T-helper 9 cell (primary cell): ENCODE measurements around the gene ERC2.

Source experiments
- DNase-seq: peaks from one replicate; pipeline ENCODE4 v3.0.0-alpha.2; 2020

Gene ERC2

DNA sequence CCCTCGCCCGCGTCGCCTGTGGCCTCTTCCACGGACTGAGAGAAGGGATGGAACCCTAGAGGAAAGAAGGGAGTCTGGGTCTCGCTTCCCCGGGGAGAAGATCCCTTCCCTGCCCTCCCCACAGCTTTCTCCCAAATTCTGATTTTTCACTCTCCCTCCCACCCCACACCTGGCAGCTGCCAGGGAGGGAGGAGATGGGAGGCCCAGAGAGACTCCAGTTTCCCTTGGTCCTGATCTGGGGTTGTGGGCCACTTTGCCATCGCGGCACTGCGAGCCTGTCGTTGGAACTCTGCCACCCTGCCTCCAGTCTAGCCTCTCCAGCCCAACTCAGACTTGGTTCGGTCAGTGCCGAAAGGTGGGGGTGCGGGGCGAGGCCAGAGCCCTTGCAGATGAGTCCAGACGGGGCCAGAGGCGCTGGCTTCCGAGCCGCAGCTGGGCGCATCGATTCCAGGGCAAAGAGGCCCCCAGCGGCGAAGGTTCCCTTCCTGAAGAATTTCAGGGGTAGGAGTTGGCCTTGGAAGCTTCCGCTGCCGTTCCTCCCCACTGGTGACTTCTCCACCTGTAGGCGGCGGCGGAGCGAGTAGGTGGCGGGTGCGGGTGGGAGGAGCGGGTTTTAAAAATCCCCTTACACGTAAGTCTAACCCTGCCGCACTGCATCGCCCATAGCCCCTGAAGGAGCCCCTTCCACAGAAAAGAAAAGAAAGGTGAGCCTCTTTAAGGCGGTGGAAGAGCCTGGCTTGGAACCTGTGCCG is 986.3 kb downstream of the ERC2 start:
- DNase-seq: no peak

DNA sequence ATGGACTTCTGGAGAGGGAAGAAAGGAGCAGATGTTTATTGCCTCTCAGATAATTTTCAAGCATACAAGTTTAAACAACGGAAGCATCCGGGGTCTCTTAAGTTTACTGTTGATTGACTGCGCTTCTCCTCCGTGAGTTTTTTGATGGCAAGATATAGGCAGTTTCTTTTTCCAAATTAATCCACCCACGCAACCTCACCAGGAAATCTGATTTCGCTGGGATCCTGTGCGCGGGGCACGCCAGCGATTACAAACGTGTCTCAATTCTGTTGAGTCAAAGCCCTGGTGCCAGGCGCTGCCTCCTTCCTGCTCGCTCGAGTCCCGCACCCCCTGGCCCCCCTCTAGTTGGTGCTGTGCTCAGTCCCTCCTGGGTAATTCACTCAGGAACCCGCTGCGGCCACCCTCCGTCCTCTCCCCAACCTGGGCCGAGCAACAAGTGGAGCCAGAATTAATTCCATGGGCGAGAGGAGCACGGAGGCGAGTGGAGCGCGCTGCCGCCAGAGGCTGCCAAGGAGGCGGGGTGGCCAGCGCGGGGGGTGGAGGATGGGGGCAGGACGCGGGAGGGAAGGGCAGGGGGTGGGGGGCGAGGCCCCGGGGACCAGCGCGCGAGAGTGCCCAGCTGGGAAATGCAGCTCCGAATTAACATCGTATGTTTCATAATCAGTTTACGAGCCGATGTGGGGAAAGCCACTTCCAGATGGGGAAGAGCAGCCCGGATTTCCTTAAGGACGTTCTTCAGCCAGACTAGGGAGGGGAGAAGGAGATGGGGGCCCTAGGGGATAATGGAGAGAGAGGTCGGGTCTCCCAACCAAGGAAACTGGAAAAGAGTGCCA is 987.1 kb downstream of the ERC2 start:
- DNase-seq: no peak

DNA sequence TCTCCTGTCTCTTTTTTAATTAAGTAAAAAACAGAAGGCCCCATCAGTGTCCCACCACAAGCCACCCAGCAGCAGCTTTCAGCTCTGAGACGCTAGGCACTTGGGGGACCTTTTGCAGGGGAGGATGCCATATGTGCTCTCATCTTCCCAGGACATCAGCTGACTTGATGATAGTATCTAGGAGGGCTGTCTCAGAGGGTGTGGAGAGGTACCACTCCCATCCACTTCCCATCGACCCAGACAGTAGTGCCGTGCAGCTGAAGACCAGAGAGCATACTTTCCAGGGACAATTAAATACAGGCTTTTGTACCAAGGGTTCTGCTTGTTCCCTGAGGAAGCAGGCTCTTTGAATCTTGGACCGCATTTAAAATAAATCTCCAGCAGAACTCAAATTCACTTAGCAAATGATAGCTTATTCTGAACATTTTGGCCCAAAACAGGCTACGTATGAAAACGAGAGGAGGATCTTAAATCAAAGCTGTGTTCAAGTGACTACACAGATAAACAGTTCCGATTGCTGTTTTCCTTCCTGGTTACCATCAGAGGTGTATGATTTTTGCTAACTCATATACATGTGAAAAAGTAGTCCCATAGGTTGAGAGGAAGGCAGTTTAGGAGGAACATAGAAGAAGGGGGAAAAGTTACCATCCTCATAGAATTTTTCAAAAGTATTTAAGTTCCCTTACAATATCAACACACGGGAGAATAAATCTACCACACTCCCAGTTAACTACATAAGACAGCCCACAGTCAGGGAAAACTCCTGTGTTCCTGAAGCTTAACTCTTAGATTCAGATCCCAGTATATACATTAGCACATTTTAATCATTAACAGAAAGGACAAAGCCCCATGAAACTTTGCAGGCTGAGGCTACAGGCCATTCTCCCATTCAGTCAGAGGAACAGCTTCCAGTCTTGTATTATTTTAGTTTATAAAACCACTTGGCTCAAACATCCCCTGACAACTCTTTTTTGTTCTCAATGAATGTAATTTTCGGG is 990.7 kb downstream of the ERC2 start:
- DNase-seq: no peak

DNA sequence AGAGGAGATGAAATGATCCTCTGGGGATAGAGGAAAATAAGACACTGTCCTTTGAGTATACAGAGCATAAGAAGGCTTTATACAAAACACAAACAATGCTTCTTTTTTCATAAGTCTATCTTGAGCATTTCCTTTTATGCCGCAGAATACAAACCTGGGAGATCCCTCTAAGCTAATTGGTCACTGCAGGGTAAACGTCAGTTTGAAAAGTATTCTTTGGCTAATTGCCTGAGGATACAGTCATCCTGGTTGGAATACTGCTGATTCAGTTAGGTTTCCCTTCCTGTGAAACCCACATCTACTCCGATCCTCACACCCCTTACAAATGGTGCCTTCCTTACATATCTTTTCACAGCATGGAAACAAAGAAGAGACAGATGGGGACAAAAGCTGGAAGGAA is 991.8 kb downstream of the ERC2 start:
- no peak for DNase-seq

DNA sequence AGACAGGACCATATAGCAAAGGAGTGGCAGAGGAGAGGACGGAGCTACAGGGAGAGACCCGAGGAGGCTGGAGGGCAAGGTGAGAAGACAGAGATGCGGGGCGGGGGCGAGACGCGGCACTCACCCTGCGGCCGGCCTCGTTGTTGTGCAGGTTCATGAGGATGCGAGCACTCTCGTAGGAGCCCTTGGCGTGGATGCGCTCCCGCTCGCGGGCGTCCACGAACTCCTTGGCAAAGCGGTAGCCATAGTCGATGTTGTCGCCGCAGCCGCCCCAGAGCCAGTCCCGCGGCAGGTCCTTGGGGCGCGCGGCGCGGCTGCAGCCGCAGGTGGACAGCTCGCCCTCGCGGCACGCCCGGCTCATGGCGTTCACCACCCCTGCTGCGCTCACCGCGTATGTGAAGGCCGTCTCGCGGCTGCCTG is 994.0 kb downstream of the ERC2 start:
- DNase-seq: no peak

DNA sequence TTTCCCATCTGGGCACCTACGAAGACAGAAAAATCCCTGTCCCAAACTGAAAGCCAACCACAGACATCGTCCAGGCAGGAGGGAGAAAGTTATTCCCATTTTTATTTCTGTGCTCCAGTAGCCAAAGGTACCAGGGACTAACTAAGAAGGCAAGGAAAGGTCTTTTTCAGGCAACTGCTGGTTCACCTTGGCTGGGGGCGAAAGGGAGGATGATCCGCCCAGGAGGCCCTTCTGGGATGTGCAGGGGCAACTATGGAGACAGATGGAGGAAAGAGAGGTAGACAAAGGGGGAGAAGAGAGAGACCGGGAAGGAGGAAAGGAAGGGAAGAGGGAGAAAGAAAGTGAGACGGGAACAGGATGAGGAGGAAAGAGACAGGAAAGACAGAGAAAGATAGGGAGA is 994.5 kb downstream of the ERC2 start:
- no peak for DNase-seq

DNA sequence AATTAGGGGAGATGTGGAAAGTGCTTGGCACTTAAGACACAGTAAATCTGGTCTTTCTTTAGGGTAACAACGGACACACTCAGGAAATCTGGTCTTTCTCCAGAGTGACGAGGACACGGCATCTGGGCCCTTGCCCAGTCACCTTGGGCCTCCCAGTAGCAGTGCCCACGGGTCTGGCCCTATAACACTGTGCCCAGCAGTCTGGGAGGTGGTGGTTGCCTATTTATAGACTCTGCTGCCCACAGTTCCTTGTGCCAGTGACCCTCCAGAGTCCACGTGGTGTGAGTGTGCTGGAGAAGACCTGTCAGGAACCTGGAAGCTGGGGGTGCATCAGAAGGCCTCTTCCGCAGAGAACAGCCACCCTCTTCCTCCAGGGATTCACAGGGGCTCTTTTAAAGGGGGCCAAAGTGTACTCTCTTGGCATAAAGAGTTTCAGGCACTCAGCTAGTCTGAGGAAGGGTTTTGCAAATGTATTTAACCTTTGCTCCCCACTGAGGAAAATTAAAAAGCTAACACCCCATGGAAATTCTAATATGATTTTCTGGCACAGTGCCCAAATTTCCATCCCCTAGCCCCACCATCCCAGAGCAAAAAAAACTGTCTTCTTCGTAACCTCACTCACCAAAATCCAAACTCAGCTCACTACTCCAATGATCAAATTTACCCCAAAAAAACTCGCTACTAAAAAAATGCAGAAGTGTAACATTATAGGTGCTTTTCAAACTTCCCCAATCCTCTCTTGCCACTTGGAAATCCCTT is 996.6 kb downstream of the ERC2 start:
- no peak for DNase-seq

DNA sequence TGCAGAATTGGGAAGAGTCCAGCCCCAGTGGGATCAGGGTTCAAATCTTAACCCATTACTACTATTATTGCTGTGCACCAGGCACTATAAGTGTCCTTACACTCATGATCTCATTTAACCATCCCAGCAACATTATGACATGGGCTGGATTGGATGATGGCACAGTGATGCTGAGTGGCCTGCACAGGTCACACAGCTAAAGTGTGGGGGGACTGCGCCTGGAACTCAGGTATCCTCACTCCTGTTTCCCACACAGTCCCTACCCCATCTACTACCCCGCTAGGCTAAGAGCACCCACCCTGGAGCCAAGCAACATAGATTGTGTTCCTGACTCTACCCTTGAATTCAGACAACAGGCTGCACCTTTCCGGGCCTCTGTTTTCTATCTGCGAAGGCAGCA is 997.2 kb downstream of the ERC2 start:
- DNase-seq: no peak

DNA sequence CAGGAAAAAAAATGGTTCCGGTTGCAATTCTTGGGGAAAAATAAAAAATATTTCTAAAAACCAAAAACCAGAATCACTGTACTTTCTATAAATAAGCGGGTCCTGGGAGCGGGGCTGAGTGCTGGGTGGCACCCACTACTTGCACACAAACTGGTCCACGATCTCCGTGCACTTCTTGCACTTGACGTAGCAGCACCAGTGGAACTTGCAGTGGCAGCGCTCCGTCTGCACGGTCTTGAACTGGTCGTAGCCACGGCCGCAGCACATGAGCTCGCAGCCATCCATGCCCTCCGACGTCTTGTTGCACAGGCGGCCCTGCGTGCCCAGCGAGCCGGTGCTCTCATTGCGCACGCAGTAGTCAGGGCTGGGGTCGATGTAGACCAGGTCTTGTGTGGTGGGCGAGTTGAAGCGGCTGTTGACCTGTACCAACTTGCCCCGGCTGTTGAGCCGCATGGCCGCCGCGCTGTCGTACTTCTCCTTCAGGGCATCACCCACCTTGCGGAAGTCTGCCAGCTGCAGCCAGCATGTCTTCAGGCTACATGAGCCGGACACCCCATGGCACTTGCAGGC is 998.2 kb downstream of the ERC2 start:
- DNase-seq: no peak

DNA sequence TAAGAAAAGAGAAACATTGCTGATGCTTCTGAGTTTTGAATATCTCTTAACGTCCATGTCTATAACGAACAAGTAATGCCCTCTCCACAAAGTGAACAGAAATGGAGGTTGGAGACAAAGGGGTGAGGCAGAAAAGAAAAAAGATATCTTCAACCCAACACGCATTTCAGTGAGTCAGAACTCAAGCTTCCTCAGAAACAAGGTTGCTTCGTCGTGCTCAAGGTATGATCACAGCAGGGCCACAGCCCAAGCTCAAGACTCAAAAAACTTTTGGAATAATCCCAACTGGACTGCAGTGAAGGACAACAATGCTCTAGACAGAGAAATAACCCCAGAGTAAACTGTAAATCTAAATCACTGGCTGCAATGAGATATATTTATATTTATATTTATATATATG is 1000.0 kb downstream of the ERC2 start:
- no peak for DNase-seq

DNA sequence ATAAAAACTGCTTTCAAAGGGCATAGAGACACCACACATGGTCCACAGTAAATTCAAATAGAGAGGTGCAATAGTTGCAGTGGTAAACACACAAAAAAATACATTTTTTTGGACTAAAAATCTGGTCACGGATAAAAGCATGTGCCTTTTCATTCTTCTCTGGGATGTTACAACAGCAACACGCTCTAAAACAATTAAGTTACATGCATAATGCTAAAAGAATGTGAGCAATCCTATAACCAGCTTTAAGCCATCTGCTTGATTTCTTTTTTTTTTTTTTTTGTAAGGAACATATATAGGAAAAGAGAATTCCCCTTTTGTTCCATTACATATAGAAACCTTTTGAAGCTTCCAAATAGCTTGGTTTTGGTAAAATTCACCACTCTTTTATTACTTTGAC is 1001.2 kb downstream of the ERC2 start:
- no peak for DNase-seq

DNA sequence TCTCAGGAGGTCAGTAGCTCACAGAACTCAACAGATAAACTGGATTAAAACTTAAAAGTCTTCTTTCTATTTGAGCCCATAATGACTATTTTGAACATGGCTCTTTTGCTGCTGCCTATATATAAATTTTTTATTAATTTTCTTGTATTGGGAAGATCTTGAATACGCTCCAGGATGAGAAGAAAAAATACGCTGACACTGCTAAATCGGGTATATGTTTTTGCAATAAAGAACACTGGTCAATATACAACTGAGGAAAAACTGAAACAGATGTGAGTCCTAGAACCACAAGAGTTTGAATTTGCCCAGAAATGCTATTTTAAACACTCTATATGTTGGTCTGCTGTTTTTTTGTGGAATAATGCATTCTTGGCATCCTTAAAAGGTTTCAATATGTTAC is 1001.7 kb downstream of the ERC2 start:
- DNase-seq: no peak

DNA sequence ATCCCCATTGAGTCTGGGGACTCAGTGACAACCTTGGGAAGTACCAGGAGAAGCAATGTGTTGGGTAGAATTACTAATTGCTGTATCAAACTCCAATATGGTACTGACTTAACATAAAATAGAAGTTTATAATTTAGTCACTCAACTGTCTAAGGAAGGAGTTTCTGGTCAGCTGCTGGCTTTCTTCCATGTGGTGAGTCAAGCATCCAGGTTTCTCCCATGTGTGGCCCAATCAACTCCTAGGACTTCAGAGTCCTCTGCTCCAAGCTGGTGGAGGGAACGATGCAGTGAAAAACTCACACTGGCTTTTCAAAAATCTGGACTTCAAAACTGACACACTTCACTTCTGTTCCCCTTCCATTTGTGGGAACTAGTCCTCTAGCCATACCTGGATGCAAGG is 1006.4 kb downstream of the ERC2 start:
- DNase-seq: no peak

DNA sequence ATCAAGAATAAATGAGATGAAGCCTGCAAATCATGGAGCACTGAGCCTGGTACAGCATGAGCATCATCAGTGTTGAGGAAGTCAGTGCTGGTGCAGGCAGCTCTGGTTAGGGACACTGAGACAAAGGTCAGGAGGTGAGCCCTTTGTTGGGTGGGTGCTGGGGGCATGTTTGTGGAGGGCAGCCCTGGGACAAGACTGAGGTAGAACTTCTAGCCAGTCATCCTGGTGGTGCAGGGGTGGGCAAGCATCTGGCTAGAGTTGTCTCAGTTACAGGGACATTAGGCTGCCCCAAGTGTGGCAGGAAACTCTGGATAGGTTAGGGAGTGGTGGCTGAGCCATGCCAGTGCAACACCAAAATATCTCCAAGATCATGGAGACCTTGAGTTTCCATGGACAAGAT is 1008.4 kb downstream of the ERC2 start:
- DNase-seq: no peak
